Epidermal melanocyte (primary cell): ENCODE data around the gene ANKS4B.
A peak's percentile ranks its signal among the peaks of the same experiment; 100 is the strongest.
"Not testable (repeated sequence)": the region's sequence is repeated elsewhere in the genome, so short reads cannot be mapped to it uniquely, and the experiment has no call there.

ENCODE experiments used
- DNase-seq: peaks from one replicate; pipeline ENCODE4 v3.0.0; 2011; ENCODE audit warnings: low spot score; ENCODE audit not compliant: insufficient read length

Gene ANKS4B

GRCh38 chr16:21262779-21263639 is 29.5 kb downstream of the ANKS4B start:
- DNase-seq: no peak

GRCh38 chr16:21263640-21264570 is 30.4 kb downstream of the ANKS4B start:
- DNase-seq: peak; percentile 32

- no peak for DNase-seq
Measured at GRCh38 chr16:21264571-21265036, 31.1 kb downstream of the ANKS4B start.

GRCh38 chr16:21265104-21265837 is 31.8 kb downstream of the ANKS4B start:
- no peak for DNase-seq

GRCh38 chr16:21267298-21267697 is 33.8 kb downstream of the ANKS4B start:
- DNase-seq: no peak

- no peak for DNase-seq
Measured at GRCh38 chr16:21268236-21268635, 34.7 kb downstream of the ANKS4B start.

- no peak for DNase-seq
Measured at GRCh38 chr16:21272253-21272652, 38.8 kb downstream of the ANKS4B start.

- not testable (repeated sequence) for DNase-seq
Measured at GRCh38 chr16:21272763-21273162, 39.3 kb downstream of the ANKS4B start.

- DNase-seq: no peak
Measured at GRCh38 chr16:21274172-21274726, 40.8 kb downstream of the ANKS4B start.

- DNase-seq: no peak
Measured at GRCh38 chr16:21275529-21275928, 42.0 kb downstream of the ANKS4B start.

- no peak for DNase-seq
Measured at GRCh38 chr16:21276090-21276489, 42.6 kb downstream of the ANKS4B start.

- no peak for DNase-seq
Measured at GRCh38 chr16:21277045-21277926, 43.8 kb downstream of the ANKS4B start.

GRCh38 chr16:21277927-21278706 is 44.6 kb downstream of the ANKS4B start, which contains the start of gene CRYM:
Gene CRYM, minus strand, starts transcription at chr16:21278290. Its CDS starts 39 bp downstream, at chr16:21278251.
- DNase-seq: peak; percentile 57

- DNase-seq: peak; percentile 6
Measured at GRCh38 chr16:21279501-21279900, 46.0 kb downstream of the ANKS4B start.

- peak; percentile 4 for DNase-seq
Measured at GRCh38 chr16:21281698-21282389, 48.3 kb downstream of the ANKS4B start.

GRCh38 chr16:21283521-21284289 is 50.2 kb downstream of the ANKS4B start:
- DNase-seq: peak; percentile 42

- DNase-seq: no peak
Measured at GRCh38 chr16:21284414-21284813, 50.9 kb downstream of the ANKS4B start.

- no peak for DNase-seq
Measured at GRCh38 chr16:21285314-21285713, 51.8 kb downstream of the ANKS4B start.
